ENCODE measurements around the gene ABCD3. TPM values are rescaled to one million over a fixed set of nuclear protein-coding genes. Genes with fewer than 3 reads are reported as not detected.

Gene ABCD3
- total and polyA plus RNA-seq, 2 of the 4 experiments (the other 2 are of a cell fraction): 13.6 to 32.6 TPM

DNA sequence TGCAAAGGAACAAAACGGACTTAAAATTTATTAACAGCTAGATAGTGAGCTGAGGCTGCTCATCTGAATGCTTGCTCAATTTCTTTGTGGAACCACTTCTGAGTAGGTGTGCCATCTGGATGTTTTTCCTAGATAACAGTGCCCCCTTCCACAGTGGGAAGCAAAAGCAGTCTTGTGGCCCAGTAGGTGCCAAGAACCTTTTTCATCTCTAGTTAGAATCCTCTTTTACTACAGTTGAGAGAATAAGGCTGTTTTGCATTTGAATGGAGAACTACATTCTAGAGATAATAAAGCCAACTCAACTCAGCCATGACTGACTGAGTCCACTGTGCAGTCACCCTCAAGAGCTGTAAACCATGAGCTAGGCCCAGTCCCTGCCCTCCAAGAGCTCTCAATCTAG, 110.1 kb downstream of the ABCD3 start:
- no peak overlapping the region for H2BK15ac ChIP-seq (ENCODE audit: low read depth, low read length)
- H3K36me3 ChIP-seq (ENCODE audit: control insufficient read depth, insufficient read depth, low read length): peaks cover 34% of the 10 kb centered on the region
- H2BK20ac ChIP-seq (ENCODE audit: low read depth, low read length): no peak overlapping the region
- H3K4me2 ChIP-seq (ENCODE audit: low read depth, low read length): no peak overlapping the region
- no peak overlapping the region for H3K18ac ChIP-seq (ENCODE audit: low read depth, low read length)
- no peak overlapping the region for H4K91ac ChIP-seq (ENCODE audit: insufficient read depth, low read depth, low read length)
- no peak overlapping the region for H3K23ac ChIP-seq (ENCODE audit: low read depth, low read length)
- H2BK5ac ChIP-seq (ENCODE audit: low read depth, low read length, poor library complexity, severe bottlenecking): no peak overlapping the region
- ChIA-PET POLR2A (ENCODE audit: unreplicated experiment) (interaction anchor here (0.6 to 4.9 kb wide), 2 partner anchors 13 to 84 kb away, joined by 3 to 24 read pairs; partner anchors contain the start of gene F3), CTCF (interaction anchor here (1.0 kb wide), 1 partner anchor 278 kb away, joined by 3 read pairs; no protein-coding TSS in a partner anchor)
- H3K56ac ChIP-seq (ENCODE audit: extremely low read depth, insufficient read depth, low read length): no peak overlapping the region
- WGBS, 2 experiments (ENCODE audit: extremely low coverage in 2 of 2, insufficient read length in 1 of 2): no CpG with 5 or more reads among the region's 1 CpG
- no TSS peak for BruUV-seq (replicated peaks)
- H3K9me3 ChIP-seq (ENCODE audit: control insufficient read depth, insufficient read depth, low read length): no peaks in the 10 kb centered on the region
- TF ChIP-seq POLR2A (IDR thresholded peaks at IDR 0.05; ENCODE audit: low read depth, low read length) (peak; percentile 78), SMC3 (IDR thresholded peaks at IDR 0.05; ENCODE audit: low read depth, low read length) (no peak), RAD21 (IDR thresholded peaks at IDR 0.05; ENCODE audit: low read length) (no peak), MXI1 (IDR thresholded peaks at IDR 0.05; ENCODE audit: borderline replicate concordance, low read depth, low read length) (no peak)
- ATAC-seq (ENCODE audit: low read depth) (peak; percentile 6), DNase-seq (peak; percentile 58)
- H3K79me1 ChIP-seq (ENCODE audit: low read depth in 1 of 2, low read length in 2 of 2): peaks cover 4 to 19% of the 10 kb centered on the region in 2 experiments; a peak in 3 of 4 replicates
- H4K5ac ChIP-seq (ENCODE audit: low read depth, low read length): no peak overlapping the region
- no peak overlapping the region for H3K14ac ChIP-seq (replicated peaks; ENCODE audit: low read depth, low read length)
- dilution Hi-C loops (cut with HindIII; ENCODE audit: low sequenced_read_pairs, unreplicated experiment): loop anchor here (25.0 kb wide), 1 partner anchor 259 kb away; no protein-coding TSS in a partner anchor
- peaks cover 44% of the 10 kb centered on the region for H4K20me1 ChIP-seq (ENCODE audit: insufficient read depth, low read length)
- no peak overlapping the region for H2AK9ac ChIP-seq (replicated peaks; ENCODE audit: low read depth, low read length, poor library complexity)
- no peak overlapping the region for H3K9ac ChIP-seq (ENCODE audit: low read depth, low read length)
- no peaks in the 10 kb centered on the region for H3K27me3 ChIP-seq (ENCODE audit: control insufficient read depth, insufficient read depth, low read length)
- 0 out of 4 replicates have a peak overlapping the region, but pooled peaks of 1 of the 2 experiments have one; percentile 2 for H4K8ac ChIP-seq (ENCODE audit: low read depth in 2 of 2, low read length in 2 of 2)
- intact Hi-C loops (cut with micrococcal nuclease): loop anchor here (5.0 kb wide), 1 partner anchor 514 kb away; no protein-coding TSS in a partner anchor
- no peak overlapping the region for H2AFZ ChIP-seq (replicated peaks; ENCODE audit: low read length, poor library complexity)
- H3K4ac ChIP-seq (ENCODE audit: low read depth, low read length): no peak overlapping the region
- H3K9me1 ChIP-seq (ENCODE audit: insufficient read depth, low read length): peaks cover 7% of the 10 kb centered on the region
- in situ Hi-C loops (cut with MboI; ENCODE audit: low sequenced_read_pairs): no loop called here
- H2BK120ac ChIP-seq (ENCODE audit: low read depth, low read length): no peak overlapping the region
- H3K4me3 ChIP-seq (ENCODE audit: insufficient read depth, low read depth, low read length): no peak overlapping the region
- H2AK5ac ChIP-seq (ENCODE audit: low read depth, low read length): no peak overlapping the region
- H3K4me1 ChIP-seq (ENCODE audit: control insufficient read depth, insufficient read depth, low read length): 0 out of 2 replicates have a peak, but pooled peaks cover 1% of the 10 kb centered on the region
- H3K27ac ChIP-seq (ENCODE audit: insufficient read depth, low read length): no peak overlapping the region
